Gastroesophageal sphincter (tissue), 4 donors: ENCODE measurements around the gene SNIP1. TPM values are rescaled to one million over a fixed set of nuclear protein-coding genes. Genes with fewer than 3 reads are reported as not detected.

ENCODE experiments used
- ATAC-seq: fragments of 150-250 bp; one replicate; pipeline ENCODE4 v1.9.1; 2016; ENCODE audit warnings: mild to moderate bottlenecking, moderate library complexity
- H3K27ac ChIP-seq, 4 donors: fragments of 200-600 bp; sonication (generic) in 3 of 4; 1 replicate in 3 of 4; 2 replicates in 1 of 4; pipeline ENCODE4 v1.5.1; 2016 to 2019
- H3K27me3 ChIP-seq: fragments of 200-600 bp; sonication (generic); one replicate; pipeline ENCODE4 v1.5.1; 2019
- H3K36me3 ChIP-seq, 2 donors: fragments of 200-600 bp; sonication (generic); one replicate each; pipeline ENCODE4 v1.5.1; 2019; ENCODE audit warnings: control low read depth in 1 of 2
- H3K4me1 ChIP-seq, 3 donors: fragments of 200-600 bp; sonication (generic); 1 replicate in 2 of 3; 2 replicates in 1 of 3; pipeline ENCODE4 v1.5.1; 2016 to 2019; ENCODE audit warnings: control low read depth in 2 of 3
- H3K4me3 ChIP-seq, 2 donors: fragments of 200-600 bp; sonication (generic); one replicate each; pipeline ENCODE4 v1.5.1; 2019; ENCODE audit warnings: mild to moderate bottlenecking in 1 of 2, moderate library complexity in 1 of 2
- H3K9me3 ChIP-seq, 3 donors: fragments of 200-600 bp; sonication (generic); one replicate each; pipeline ENCODE4 v1.5.1; 2017 to 2019; ENCODE audit warnings: control low read depth in 2 of 3
- CTCF ChIP-seq, 4 experiments: fragments of 200-600 bp in 2 of 4; fragments of 450-650 bp in 2 of 4; sonication (generic) in 1 of 4; IDR thresholded peaks; one replicate each; pipeline ENCODE4 v1.5.1; 2017 to 2019; ENCODE audit warnings: antibody characterized with exemption in 4 of 4, mild to moderate bottlenecking in 2 of 4, moderate library complexity in 2 of 4
- POLR2AphosphoS5 ChIP-seq: sonication (generic); formaldehyde crosslinking; IDR thresholded peaks from one replicate; pipeline ENCODE4 v1.6.1; 2017; ENCODE audit warnings: antibody characterized with exemption
- WGBS, 2 donors: methylation state at CpG; one replicate each; pipeline ENCODE4 v1.1.5; 2018; ENCODE audit warnings: low coverage in 1 of 2; 5-methylcytosine and 5-hydroxymethylcytosine counted together
- small RNA-seq, 4 donors: library from RNA; depleted of rRNA; stranded (forward); fragments of <200 nt; gene quantifications; one replicate each; pipeline ENCODE3, GENCODE V24; 2016
- total RNA-seq, 4 donors: library from RNA; depleted of rRNA; stranded (reverse); fragments of >200 nt; gene quantifications; one replicate each; pipeline ENCODE4 v1.1.0, GENCODE V29; 2016

SNIP1 gene
- total RNA-seq, 4 donors from 2014 or later = 10.3 to 17.8 (median 14.1) TPM

GRCh38 chr1:37485902-37486679 is 68.0 kb downstream of the SNIP1 start:
- no peak overlapping the region for H3K4me3 ChIP-seq
- H3K36me3 ChIP-seq = peaks cover 0 to 74% of the 10 kb centered on the region in 2 donors
- H3K9me3 ChIP-seq = no peaks in the 10 kb centered on the region
- TF ChIP-seq POLR2AphosphoS5 (peak; percentile 22), CTCF (IDR thresholded peaks at IDR 0.05) (no peak)
- WGBS, 2 donors = no CpG with 5 or more reads among the region's 6 CpGs
- peak overlapping the region; percentile 3 to 81 (median 74) for H3K27ac ChIP-seq
- peaks cover 3 to 48% (median 30%) of the 10 kb centered on the region in 3 donors for H3K4me1 ChIP-seq
- peak; percentile 24 for ATAC-seq
- no peaks in the 10 kb centered on the region for H3K27me3 ChIP-seq

Small RNAs within 50 kb of the gene (small RNA-seq; reads per million reads assigned to genes)
- gene AL034379.1 = 0 reads per million in 4 donors
- gene MIR5581 = 0 reads per million in 4 donors

Other genes with a start within 250 kb of the SNIP1 start
- gene ZC3H12A, start 79.7 kb downstream of the SNIP1 start, total RNA-seq = 10 to 100 TPM in 2 of 4 donors, 1 to 10 TPM in 2; 7.3 to 14.4 (median 10.6) TPM
- gene MEAF6, start 39.5 kb downstream of the SNIP1 start, total RNA-seq = 100 to 1,000 TPM in 2 of 4 donors, 10 to 100 TPM in 2; 89.7 to 129 (median 100) TPM
- gene DNALI1, start 2.6 kb upstream of the SNIP1 start, total RNA-seq = 10 to 100 TPM; 10.2 to 15.7 (median 12.6) TPM
- gene GNL2, start 41.6 kb upstream of the SNIP1 start, total RNA-seq = 10 to 100 TPM; 26.7 to 43.2 (median 29.7) TPM
- 1 to 10 TPM in 3 of 4 donors, under 1 TPM in 1; 0.47 to 4.0 (median 2.5) TPM for gene RSPO1, start 80.6 kb upstream of the SNIP1 start, total RNA-seq
- gene CDCA8, start 138.2 kb upstream of the SNIP1 start, total RNA-seq = 1 to 10 TPM in 1 of 4 donors, under 1 TPM in 3; 0.13 to 1.1 (median 0.67) TPM
- under 1 TPM; 0.12 to 0.93 (median 0.51) TPM for gene EPHA10, start 210.8 kb upstream of the SNIP1 start, total RNA-seq
- 1 to 10 TPM; 1.5 to 2.8 (median 2.7) TPM for gene MANEAL, start 239.6 kb upstream of the SNIP1 start, total RNA-seq